Lung (tissue), 12 donors: Measurements from ENCODE around the gene PRR5. TPM values are rescaled to one million over a fixed set of nuclear protein-coding genes. Genes with fewer than 3 reads are reported as not detected.
A peak's percentile ranks its signal among the peaks of the same experiment; 100 is the strongest.

Experiments used
- ATAC-seq: fragments of 200-7000 bp; cut with Tn5 transposase; one replicate; pipeline ENCODE4 v1.9.1; 2020; ENCODE audit warnings: moderate number of reproducible peaks; ENCODE audit not compliant: insufficient read depth, low FRiP score
- DNase-seq, 3 donors: peaks; one replicate each; pipeline ENCODE4 v3.0.0-alpha.2; 2013 to 2017
- H3K27ac ChIP-seq, 2 donors: one replicate each; pipeline ENCODE4 v1.5.1; 2013; ENCODE audit warnings: mild to moderate bottlenecking in 2 of 2, moderate library complexity in 2 of 2, control low read depth in 1 of 2, inconsistent platforms in 1 of 2, low read depth in 1 of 2, low read length in 1 of 2
- H3K27me3 ChIP-seq, 3 donors: one replicate each; pipeline ENCODE4 v1.5.1; 2013; ENCODE audit warnings: low read length in 2 of 3; ENCODE audit not compliant: control insufficient read depth in 3 of 3, insufficient read depth in 3 of 3
- H3K36me3 ChIP-seq, 4 donors: one replicate each; pipeline ENCODE4 v1.5.1; 2013; ENCODE audit warnings: low read length in 4 of 4, mild to moderate bottlenecking in 1 of 4, moderate library complexity in 1 of 4; ENCODE audit not compliant: control insufficient read depth in 4 of 4, insufficient read depth in 4 of 4
- H3K4me1 ChIP-seq, 5 donors: one replicate each; pipeline ENCODE4 v1.5.1; 2013; ENCODE audit warnings: low read length in 5 of 5, mild to moderate bottlenecking in 2 of 5, moderate library complexity in 1 of 5; ENCODE audit not compliant: control insufficient read depth in 5 of 5, insufficient read depth in 5 of 5
- H3K4me3 ChIP-seq: one replicate; pipeline ENCODE4 v1.5.1; 2013; ENCODE audit warnings: mild to moderate bottlenecking, control low read depth, moderate library complexity
- H3K9ac ChIP-seq, 2 donors: one replicate each; pipeline ENCODE4 v1.5.1; 2013; ENCODE audit warnings: low read length in 2 of 2, control low read depth in 1 of 2; ENCODE audit not compliant: insufficient read depth in 1 of 2
- H3K9me3 ChIP-seq, 4 donors: one replicate each; pipeline ENCODE4 v1.5.1; 2013; ENCODE audit warnings: low read length in 3 of 4, mild to moderate bottlenecking in 1 of 4, moderate library complexity in 1 of 4; ENCODE audit not compliant: control insufficient read depth in 4 of 4, insufficient read depth in 3 of 4
- CTCF ChIP-seq: IDR thresholded peaks from 2 replicates; pipeline ENCODE4 v1.5.1; 2012; ENCODE audit warnings: mild to moderate bottlenecking; ENCODE audit errors: control extremely low read depth, extremely low read depth
- WGBS, 2 donors: extraction: QIAGEN DNeasy Blood & Tissue Kit; methylation state at CpG; one replicate each; pipeline ENCODE4 v1.1.7; 2013; 5-methylcytosine and 5-hydroxymethylcytosine counted together
- polyA plus RNA-seq, 2 donors: library from polyadenylated mRNA; stranded (reverse); fragments of 200-250 nt; gene quantifications; one replicate each; pipeline ENCODE4 v1.2.1, GENCODE V29; 2013
- total RNA-seq, 2 donors: library from RNA; depleted of rRNA in 1 of 2; stranded (reverse); fragments of >200 nt in 1 of 2; gene quantifications; one replicate each; pipeline ENCODE4 v1.2.1, GENCODE V29; 2014 to 2021
- donor health status: control.
- donor health status: control.
- donor health status: Bipolar disorder and iron deficiency.
- donor health status: healthy.
- donor health status: DM: yes; HTN: yes; CAD: no.

Gene PRR5
- total and polyA plus RNA-seq, 4 donors: 9.1 to 17.3 (median 11.1) TPM

DNA sequence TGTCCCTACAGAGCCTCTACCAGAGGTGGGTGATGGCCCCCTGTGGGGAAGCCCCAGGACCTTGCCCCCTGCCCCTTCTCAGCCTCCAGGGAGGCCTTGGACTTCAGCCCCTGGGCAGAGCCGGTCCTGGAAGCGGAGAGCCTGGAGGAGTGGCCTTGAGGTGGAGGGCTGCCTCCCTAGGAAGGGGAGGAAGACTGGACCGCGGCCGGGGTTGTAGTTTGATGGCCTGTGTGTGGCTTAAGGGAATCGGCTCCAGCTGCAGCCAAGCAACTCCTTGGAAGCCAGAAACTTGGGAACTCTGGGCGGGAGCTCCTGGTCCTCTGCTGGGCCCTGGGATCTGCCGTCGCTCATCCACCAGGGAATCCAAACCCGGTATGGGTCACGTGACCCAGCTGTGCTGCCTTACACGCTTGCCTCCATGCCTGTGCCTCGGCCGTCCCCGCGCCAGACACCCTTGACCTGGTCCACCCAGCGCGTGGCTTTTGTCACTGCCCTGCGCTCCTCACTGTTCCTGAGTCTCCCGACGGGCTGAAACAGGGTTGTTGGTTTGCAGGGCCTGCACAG, 26.8 kb downstream of the PRR5 start:
- peaks cover 0 to 2% (median 0%) of the 10 kb centered on the region in 4 donors for H3K9me3 ChIP-seq
- peaks cover 0 to 27% (median 11%) of the 10 kb centered on the region in 5 donors for H3K4me1 ChIP-seq
- no peak for TF ChIP-seq CTCF
- no peak overlapping the region for H3K9ac ChIP-seq
- peak overlapping the region in 1 of 2 donors; percentile 37 for H3K27ac ChIP-seq
- peaks cover 0 to 10% (median 6%) of the 10 kb centered on the region in 4 donors for H3K36me3 ChIP-seq
- peak in 2 of 3 donors; percentile 59 to 62 for DNase-seq
- ATAC-seq: no peak
- WGBS, 2 donors: 62 to 71% methylated on average over 21 of the region's 21 CpGs
- no peak overlapping the region for H3K4me3 ChIP-seq
- H3K27me3 ChIP-seq: no peaks in the 10 kb centered on the region

DNA sequence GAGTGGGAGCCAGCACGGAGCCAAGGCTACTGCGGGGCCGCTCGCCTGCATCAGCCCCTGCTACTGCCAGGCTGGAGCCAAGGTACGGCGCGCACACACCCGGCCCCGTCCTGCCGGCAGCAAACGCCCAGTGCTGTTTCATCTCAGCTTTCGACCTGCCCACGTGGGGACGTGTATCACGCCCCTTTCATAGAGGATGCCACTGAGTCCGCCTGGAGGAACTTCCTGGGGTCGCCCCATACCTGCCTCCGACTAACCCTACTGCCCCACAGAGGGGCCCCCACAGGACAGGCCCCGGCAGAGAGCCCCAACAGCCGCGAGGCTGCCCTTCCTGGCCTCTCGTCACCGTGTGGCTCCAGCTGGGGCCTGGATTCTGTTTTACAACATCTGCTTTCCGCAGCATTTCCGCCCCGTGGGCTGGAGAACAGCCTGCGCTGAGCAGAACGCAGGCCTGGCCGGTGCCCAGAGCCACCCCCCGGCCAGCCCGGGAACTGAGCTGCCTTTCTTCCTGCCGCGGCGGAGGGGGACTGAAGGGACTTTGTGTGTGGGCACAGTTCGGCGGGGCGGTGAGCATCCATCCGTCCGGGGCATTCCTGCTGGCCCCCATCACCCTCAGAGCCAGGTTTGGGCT, 27.5 kb downstream of the PRR5 start:
- Histone ChIP-seq H3K4me1 (peaks cover 0 to 27% (median 11%) of the 10 kb centered on the region in 5 donors), H3K27ac (peak overlapping the region in 1 of 2 donors; percentile 37), H3K27me3 (no peaks in the 10 kb centered on the region), H3K4me3 (no peak overlapping the region), H3K9ac (no peak overlapping the region), H3K9me3 (peaks cover 0 to 2% (median 0%) of the 10 kb centered on the region in 4 donors), H3K36me3 (peaks cover 0 to 10% (median 6%) of the 10 kb centered on the region in 4 donors)
- no peak for TF ChIP-seq CTCF
- peak; percentile 23 for ATAC-seq
- DNase-seq: peak; percentile 91 to 96 (median 93)
- 40 to 45% methylated on average over 39 of the region's 39 CpGs for WGBS, 2 donors

DNA sequence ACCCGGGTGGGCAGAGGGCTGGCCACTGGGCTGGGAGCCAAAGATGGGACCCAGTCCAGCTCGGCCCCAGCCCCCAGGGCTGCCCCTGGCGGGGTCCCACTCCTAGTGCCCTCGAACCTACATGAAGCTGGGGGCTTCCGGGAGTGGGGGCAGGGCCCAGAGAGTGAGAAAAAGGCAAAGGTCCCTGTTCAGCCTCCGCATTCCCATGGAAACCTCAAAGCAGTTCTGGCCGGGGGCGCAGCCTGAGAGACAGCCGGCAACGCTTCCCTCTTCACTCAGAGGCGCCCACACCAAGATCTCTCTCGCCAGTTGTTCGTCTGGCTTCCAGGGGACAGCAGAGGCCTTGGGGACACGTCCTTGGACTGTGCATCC, 28.0 kb downstream of the PRR5 start:
- H3K4me3 ChIP-seq: no peak overlapping the region
- WGBS, 2 donors: 49 to 54% methylated on average over 14 of the region's 14 CpGs
- ATAC-seq: no peak
- peaks cover 0 to 27% (median 9%) of the 10 kb centered on the region in 5 donors for H3K4me1 ChIP-seq
- no peaks in the 10 kb centered on the region for H3K27me3 ChIP-seq
- TF ChIP-seq CTCF: no peak
- H3K9ac ChIP-seq: no peak overlapping the region
- no peak overlapping the region for H3K27ac ChIP-seq
- H3K36me3 ChIP-seq: peaks cover 0 to 10% (median 6%) of the 10 kb centered on the region in 4 donors
- peaks cover 0 to 2% (median 0%) of the 10 kb centered on the region in 4 donors for H3K9me3 ChIP-seq
- peak; percentile 76 to 83 (median 79) for DNase-seq
